ENCODE measurements around the gene CDK5. TPM values are rescaled to one million over a fixed set of nuclear protein-coding genes. Genes with fewer than 3 reads are reported as not detected.

Gene CDK5
- polyA plus RNA-seq, 1 donor, result 12.8 TPM

DNA sequence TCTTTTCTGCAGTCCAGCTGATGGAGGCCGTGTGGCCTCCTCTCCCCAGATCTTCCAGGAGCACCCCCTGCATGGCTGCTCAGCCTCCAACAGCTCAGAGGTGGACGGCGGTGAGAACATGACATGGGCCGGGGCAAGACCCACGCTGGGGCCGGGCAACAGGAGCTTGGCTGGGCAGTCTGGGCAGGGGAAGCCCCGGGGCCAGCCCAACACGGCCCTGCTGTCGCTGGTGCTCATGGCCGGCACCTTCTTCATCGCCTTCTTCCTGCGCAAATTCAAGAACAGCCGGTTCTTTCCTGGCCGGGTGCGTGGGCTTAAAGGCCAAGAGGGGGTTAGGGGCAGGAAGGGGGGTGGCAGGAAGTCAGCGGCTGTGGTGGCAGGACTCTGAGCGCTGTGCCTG, 16.3 kb upstream of the CDK5 start:
- H3K9me3 ChIP-seq (ENCODE audit: control insufficient read depth, low read depth, low read length), result no peaks in the 10 kb centered on the region
- no CpG with 5 or more reads among the region's 17 CpGs for WGBS (ENCODE audit: insufficient coverage, low lambda C conversion rate)
- peaks cover 81% of the 10 kb centered on the region for H3K36me3 ChIP-seq (ENCODE audit: control insufficient read depth, insufficient read depth, low read length)

DNA sequence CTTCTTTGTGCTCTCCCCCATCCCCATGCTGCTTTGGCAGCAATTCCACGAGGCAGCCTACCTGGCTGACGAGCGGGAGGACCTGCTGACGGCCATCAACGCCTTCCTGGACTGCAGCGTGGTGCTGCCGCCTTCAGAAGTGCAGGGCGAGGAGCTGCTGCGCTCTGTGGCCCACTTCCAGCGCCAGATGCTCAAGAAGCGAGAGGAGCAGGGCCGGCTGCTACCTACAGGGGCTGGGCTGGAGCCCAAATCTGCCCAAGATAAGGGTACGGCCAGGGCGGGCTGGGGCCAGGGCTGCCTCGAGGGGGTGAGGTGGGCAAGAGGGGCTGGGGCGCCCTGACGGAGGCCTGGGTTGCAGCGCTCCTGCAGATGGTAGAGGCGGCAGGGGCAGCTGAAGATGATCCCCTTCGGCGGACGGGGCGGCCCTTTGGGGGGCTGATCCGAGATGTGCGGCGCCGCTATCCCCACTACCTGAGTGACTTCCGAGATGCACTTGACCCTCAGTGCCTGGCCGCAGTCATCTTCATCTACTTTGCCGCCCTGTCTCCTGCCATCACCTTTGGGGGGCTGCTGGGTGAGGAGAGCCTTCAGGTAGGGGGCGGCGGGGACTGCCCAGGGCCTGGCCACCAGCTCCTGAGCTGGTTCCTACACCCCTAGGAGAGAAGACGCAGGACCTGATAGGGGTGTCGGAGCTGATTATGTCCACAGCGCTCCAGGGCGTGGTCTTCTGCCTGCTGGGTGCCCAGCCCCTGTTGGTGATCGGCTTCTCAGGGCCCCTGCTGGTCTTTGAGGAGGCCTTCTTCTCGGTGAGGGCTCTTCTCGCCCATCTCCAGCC, 13.6 kb upstream of the CDK5 start:
- H3K9me3 ChIP-seq (ENCODE audit: control insufficient read depth, low read depth, low read length), result no peaks in the 10 kb centered on the region
- no CpG with 5 or more reads among the region's 39 CpGs for WGBS (ENCODE audit: insufficient coverage, low lambda C conversion rate)
- H3K27ac ChIP-seq (ENCODE audit: low read length), result no peak overlapping the region
- no peaks in the 10 kb centered on the region for H3K4me1 ChIP-seq (ENCODE audit: control insufficient read depth, insufficient read depth, low read length)
- no peaks in the 10 kb centered on the region for H3K27me3 ChIP-seq (ENCODE audit: control insufficient read depth, insufficient read depth, low read length)
- H3K36me3 ChIP-seq (ENCODE audit: control insufficient read depth, insufficient read depth, low read length), result peaks cover 93% of the 10 kb centered on the region
- DNase-seq, result no peak
- no peak overlapping the region for H3K4me3 ChIP-seq (ENCODE audit: low read length)

More for the DNA sequence above, 16.3 kb upstream of the CDK5 start:
- H3K27ac ChIP-seq (ENCODE audit: low read length), result no peak overlapping the region
- H3K4me3 ChIP-seq (ENCODE audit: low read length), result no peak overlapping the region
- peaks cover 25% of the 10 kb centered on the region for H3K4me1 ChIP-seq (ENCODE audit: control insufficient read depth, insufficient read depth, low read length)
- H3K27me3 ChIP-seq (ENCODE audit: control insufficient read depth, insufficient read depth, low read length), result no peaks in the 10 kb centered on the region
- no peak for DNase-seq

DNA sequence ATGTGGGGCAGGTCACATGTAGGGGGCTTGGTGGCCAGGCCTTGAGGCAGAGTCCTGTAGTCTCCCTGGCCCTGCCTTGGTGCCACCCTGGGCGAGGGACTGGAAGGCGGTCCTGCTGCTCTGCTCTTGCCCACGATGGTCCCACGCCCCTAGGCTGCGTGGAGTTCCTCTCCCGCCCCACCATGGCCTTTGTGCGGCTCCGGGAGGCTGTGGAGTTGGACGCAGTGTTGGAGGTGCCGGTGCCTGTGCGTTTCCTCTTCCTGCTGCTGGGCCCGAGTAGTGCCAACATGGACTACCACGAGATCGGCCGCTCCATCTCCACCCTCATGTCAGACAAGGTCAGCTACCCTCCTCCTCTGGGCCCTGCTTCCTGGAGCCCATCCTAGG, 12.9 kb upstream of the CDK5 start:
- no CpG with 5 or more reads among the region's 15 CpGs for WGBS (ENCODE audit: insufficient coverage, low lambda C conversion rate)
- DNase-seq, result no peak
- Histone ChIP-seq H3K4me1 (ENCODE audit: control insufficient read depth, insufficient read depth, low read length) (no peaks in the 10 kb centered on the region), H3K36me3 (ENCODE audit: control insufficient read depth, insufficient read depth, low read length) (peaks cover 93% of the 10 kb centered on the region), H3K4me3 (ENCODE audit: low read length) (no peak overlapping the region), H3K27me3 (ENCODE audit: control insufficient read depth, insufficient read depth, low read length) (no peaks in the 10 kb centered on the region), H3K9me3 (ENCODE audit: control insufficient read depth, low read depth, low read length) (no peaks in the 10 kb centered on the region), H3K27ac (ENCODE audit: low read length) (no peak overlapping the region)

DNA sequence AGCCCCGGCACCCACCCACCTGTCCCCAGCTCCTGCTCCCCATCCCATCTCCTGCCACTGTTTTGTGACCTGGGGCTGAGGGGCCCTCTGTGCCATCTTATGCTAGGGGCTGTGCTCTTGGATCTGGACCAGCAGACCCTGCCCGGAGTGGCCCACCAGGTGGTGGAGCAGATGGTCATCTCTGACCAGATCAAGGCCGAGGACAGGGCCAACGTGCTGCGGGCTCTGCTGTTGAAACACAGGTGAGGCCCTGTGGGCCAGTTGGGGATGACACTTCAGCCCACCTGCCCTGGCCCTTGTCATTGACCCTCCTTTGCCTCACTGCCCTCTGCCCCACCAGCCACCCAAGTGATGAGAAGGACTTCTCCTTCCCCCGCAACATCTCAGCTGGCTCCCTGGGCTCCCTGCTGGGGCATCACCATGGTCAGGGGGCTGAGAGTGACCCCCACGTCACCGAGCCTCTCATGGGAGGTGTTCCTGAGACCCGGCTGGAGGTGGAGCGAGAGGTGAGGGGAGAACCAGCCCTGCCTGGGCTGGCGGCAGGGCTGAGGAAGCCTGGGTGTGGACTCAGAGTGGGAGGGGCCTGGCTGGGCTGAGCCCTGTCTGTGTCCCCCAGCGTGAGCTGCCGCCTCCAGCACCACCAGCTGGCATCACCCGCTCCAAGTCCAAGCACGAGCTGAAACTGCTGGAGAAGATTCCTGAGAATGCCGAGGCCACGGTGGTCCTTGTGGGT, 12.3 kb upstream of the CDK5 start:
- H3K27ac ChIP-seq (ENCODE audit: low read length), result no peak overlapping the region
- no peak overlapping the region for H3K4me3 ChIP-seq (ENCODE audit: low read length)
- no peak for DNase-seq
- peaks cover 93% of the 10 kb centered on the region for H3K36me3 ChIP-seq (ENCODE audit: control insufficient read depth, insufficient read depth, low read length)
- no peaks in the 10 kb centered on the region for H3K9me3 ChIP-seq (ENCODE audit: control insufficient read depth, low read depth, low read length)
- no peaks in the 10 kb centered on the region for H3K27me3 ChIP-seq (ENCODE audit: control insufficient read depth, insufficient read depth, low read length)
- WGBS (ENCODE audit: insufficient coverage, low lambda C conversion rate), result no CpG with 5 or more reads among the region's 17 CpGs
- H3K4me1 ChIP-seq (ENCODE audit: control insufficient read depth, insufficient read depth, low read length), result no peaks in the 10 kb centered on the region

DNA sequence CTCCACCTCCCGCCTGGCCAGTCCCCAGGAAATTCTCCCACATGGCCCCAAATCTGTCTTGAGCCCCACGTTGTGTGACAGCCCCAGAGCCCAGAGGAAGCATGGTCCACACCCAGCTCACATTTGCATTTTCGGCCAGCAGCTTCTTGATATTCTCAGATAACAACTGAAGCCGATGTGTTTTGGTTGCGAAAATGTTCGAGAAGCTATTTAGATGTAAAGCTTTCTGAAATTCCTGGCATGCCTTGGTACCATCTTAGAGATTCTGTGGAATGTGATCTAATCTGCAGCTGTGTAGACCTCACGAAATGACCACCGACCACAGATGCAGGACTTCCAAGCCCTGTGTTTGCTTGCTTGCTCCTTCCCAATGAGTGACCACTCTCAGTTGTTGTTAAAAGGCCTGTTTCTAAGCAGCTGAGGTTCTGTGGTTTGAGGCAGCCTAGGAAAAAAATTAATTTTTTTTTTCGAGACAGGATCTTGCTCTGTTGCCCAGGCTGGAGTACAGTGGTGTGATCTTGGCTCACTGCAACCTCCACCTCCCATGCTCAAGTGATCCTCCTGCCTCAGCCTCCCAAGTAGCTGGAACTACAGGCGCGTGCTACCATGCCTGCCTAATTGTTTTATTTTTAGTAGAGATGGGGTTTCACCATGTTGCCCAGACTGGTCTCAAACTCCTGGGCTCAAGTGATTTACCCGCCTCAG, 10.5 kb upstream of the CDK5 start:
- no peak for DNase-seq
- H3K4me3 ChIP-seq (ENCODE audit: low read length), result no peak overlapping the region
- WGBS (ENCODE audit: insufficient coverage, low lambda C conversion rate), result 50% methylated on average over 2 of the region's 12 CpGs

DNA sequence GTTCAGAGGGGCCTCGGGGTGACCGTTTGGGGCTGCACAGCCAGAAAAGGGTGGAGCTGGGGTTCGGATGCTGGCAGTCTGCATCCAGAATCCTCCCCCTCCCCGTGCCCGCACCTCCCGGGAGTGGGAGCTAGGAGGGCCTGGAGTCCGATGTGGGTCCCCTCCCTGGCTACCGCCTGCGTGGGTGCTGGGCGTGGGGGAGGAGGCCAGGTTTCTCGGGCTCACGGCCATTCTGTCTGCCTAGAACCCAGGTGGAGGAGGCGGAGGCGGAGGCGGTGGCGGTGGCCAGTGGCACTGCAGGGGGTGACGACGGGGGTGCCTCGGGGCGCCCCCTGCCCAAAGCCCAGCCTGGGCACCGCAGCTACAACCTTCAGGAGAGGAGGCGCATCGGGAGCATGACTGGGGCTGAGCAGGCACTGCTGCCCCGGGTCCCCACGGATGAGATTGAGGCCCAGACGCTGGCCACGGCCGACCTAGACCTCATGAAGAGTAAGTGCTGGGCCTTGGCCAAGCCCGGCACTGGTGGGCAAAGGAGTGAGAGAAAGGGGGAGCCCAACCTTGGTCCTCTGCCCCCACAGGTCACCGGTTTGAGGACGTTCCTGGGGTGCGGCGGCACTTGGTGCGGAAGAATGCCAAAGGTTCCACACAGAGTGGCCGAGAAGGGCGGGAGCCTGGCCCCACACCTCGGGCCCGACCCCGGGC, 8.7 kb upstream of the CDK5 start:
- DNase-seq, result no peak
- no peak overlapping the region for H3K27ac ChIP-seq (ENCODE audit: low read length)
- WGBS (ENCODE audit: insufficient coverage, low lambda C conversion rate), result no CpG with 5 or more reads among the region's 39 CpGs
- peaks cover 17% of the 10 kb centered on the region for H3K4me1 ChIP-seq (ENCODE audit: control insufficient read depth, insufficient read depth, low read length)
- peaks cover 71% of the 10 kb centered on the region for H3K36me3 ChIP-seq (ENCODE audit: control insufficient read depth, insufficient read depth, low read length)
- no peak overlapping the region for H3K4me3 ChIP-seq (ENCODE audit: low read length)
- H3K9me3 ChIP-seq (ENCODE audit: control insufficient read depth, low read depth, low read length), result no peaks in the 10 kb centered on the region
- no peaks in the 10 kb centered on the region for H3K27me3 ChIP-seq (ENCODE audit: control insufficient read depth, insufficient read depth, low read length)

More for the DNA sequence above, 10.5 kb upstream of the CDK5 start:
- H3K9me3 ChIP-seq (ENCODE audit: control insufficient read depth, low read depth, low read length), result no peaks in the 10 kb centered on the region
- H3K36me3 ChIP-seq (ENCODE audit: control insufficient read depth, insufficient read depth, low read length), result peaks cover 86% of the 10 kb centered on the region
- no peak overlapping the region for H3K27ac ChIP-seq (ENCODE audit: low read length)
- peaks cover 9% of the 10 kb centered on the region for H3K4me1 ChIP-seq (ENCODE audit: control insufficient read depth, insufficient read depth, low read length)
- no peaks in the 10 kb centered on the region for H3K27me3 ChIP-seq (ENCODE audit: control insufficient read depth, insufficient read depth, low read length)

DNA sequence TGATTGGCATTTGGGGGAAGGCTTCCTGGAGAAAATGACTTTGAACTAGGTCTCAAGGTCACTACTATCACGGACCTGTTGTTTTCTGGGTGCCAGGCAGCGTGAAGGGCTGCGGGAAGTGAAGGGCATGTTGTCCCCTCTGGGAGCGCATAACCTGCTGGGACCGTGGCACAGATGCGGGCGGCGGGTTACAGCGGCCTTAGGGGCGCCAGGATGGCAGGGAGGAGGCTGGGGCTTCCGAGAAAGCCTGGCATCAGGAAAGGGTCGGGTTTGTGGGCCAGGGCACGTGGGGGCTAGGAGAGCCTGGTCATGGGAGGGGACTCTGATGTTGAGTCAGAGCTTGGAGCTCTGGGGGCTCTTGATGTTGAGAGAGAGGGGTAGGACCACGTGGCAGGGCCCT, 7.8 kb upstream of the CDK5 start:
- no peak overlapping the region for H3K4me3 ChIP-seq (ENCODE audit: low read length)
- peaks cover 62% of the 10 kb centered on the region for H3K36me3 ChIP-seq (ENCODE audit: control insufficient read depth, insufficient read depth, low read length)
- no peaks in the 10 kb centered on the region for H3K9me3 ChIP-seq (ENCODE audit: control insufficient read depth, low read depth, low read length)
- no CpG with 5 or more reads among the region's 14 CpGs for WGBS (ENCODE audit: insufficient coverage, low lambda C conversion rate)
- H3K27me3 ChIP-seq (ENCODE audit: control insufficient read depth, insufficient read depth, low read length), result no peaks in the 10 kb centered on the region
- DNase-seq, result no peak
- H3K4me1 ChIP-seq (ENCODE audit: control insufficient read depth, insufficient read depth, low read length), result peaks cover 27% of the 10 kb centered on the region
- no peak overlapping the region for H3K27ac ChIP-seq (ENCODE audit: low read length)

DNA sequence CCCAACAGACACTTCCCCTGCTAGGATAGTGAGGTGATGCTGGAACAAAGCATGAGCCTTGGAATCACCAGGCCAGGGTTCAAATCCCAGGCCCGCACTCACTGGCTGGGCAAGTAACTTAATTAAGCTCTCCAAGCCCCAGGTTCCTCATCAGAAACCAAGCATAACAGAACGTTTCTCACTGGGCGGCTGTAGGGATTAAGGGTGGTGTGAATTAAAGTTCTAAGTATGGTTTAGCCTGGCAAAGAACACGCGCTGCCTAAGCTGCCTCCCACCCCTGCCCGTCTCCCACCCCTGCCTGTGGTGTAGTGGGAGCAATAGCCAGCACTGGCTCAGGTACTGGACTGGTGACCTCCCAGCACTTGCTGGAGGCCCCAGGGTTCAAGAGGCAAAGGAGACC, 7.3 kb upstream of the CDK5 start:
- H3K4me1 ChIP-seq (ENCODE audit: control insufficient read depth, insufficient read depth, low read length), result peaks cover 30% of the 10 kb centered on the region

DNA sequence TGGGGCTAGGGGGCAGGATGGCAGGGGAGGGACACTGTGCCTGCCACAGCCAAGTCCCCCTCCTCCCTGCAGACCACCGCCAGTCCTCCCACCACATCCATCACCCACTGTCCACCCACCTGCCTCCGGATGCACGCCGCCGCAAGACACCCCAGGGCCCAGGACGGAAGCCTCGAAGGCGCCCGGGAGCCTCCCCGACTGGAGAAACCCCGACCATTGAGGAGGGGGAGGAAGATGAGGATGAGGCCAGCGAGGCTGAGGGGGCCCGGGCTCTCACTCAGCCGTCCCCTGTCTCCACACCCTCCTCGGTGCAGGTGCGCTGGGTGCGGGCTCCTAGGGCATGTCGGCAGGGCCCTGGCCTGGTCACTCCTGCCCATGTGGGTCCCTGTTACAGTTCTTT, 6.8 kb upstream of the CDK5 start:
- no peak for DNase-seq
- Histone ChIP-seq H3K36me3 (ENCODE audit: control insufficient read depth, insufficient read depth, low read length) (peaks cover 51% of the 10 kb centered on the region), H3K4me3 (ENCODE audit: low read length) (no peak overlapping the region), H3K9me3 (ENCODE audit: control insufficient read depth, low read depth, low read length) (no peaks in the 10 kb centered on the region), H3K4me1 (ENCODE audit: control insufficient read depth, insufficient read depth, low read length) (peaks cover 30% of the 10 kb centered on the region), H3K27ac (ENCODE audit: low read length) (no peak overlapping the region), H3K27me3 (ENCODE audit: control insufficient read depth, insufficient read depth, low read length) (no peaks in the 10 kb centered on the region)
- no CpG with 5 or more reads among the region's 18 CpGs for WGBS (ENCODE audit: insufficient coverage, low lambda C conversion rate)

More for the DNA sequence above, 7.3 kb upstream of the CDK5 start:
- no CpG with 5 or more reads among the region's 6 CpGs for WGBS (ENCODE audit: insufficient coverage, low lambda C conversion rate)
- no peaks in the 10 kb centered on the region for H3K9me3 ChIP-seq (ENCODE audit: control insufficient read depth, low read depth, low read length)
- H3K27ac ChIP-seq (ENCODE audit: low read length), result no peak overlapping the region
- DNase-seq, result no peak
- H3K27me3 ChIP-seq (ENCODE audit: control insufficient read depth, insufficient read depth, low read length), result no peaks in the 10 kb centered on the region
- H3K4me3 ChIP-seq (ENCODE audit: low read length), result no peak overlapping the region
- H3K36me3 ChIP-seq (ENCODE audit: control insufficient read depth, insufficient read depth, low read length), result peaks cover 56% of the 10 kb centered on the region

DNA sequence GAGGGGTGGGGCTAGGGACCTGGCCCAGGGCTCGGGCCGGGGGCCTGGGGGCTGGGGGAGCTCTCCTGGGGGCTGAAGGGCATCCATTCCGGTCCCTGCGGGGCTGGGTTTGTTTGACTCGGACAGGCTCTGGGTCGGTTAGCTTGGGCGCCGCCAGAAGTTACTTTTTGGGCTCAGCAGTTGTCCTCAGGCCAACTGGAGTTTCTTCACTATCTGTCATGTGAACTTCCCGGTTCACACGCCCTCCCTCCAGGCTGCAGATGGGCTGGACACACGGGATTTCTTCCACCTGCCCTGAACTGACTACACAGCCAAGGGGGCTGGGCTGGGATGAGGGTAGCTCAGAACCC, 5.5 kb upstream of the CDK5 start:
- Histone ChIP-seq H3K4me1 (ENCODE audit: control insufficient read depth, insufficient read depth, low read length) (peaks cover 40% of the 10 kb centered on the region), H3K36me3 (ENCODE audit: control insufficient read depth, insufficient read depth, low read length) (peaks cover 41% of the 10 kb centered on the region), H3K27ac (ENCODE audit: low read length) (peak overlapping the region; percentile 79), H3K4me3 (ENCODE audit: low read length) (peak overlapping the region; percentile 78), H3K27me3 (ENCODE audit: control insufficient read depth, insufficient read depth, low read length) (no peaks in the 10 kb centered on the region), H3K9me3 (ENCODE audit: control insufficient read depth, low read depth, low read length) (no peaks in the 10 kb centered on the region)
- DNase-seq, result peak in 1 of 2 donors; percentile 64
- no CpG with 5 or more reads among the region's 11 CpGs for WGBS (ENCODE audit: insufficient coverage, low lambda C conversion rate)

Data from large intestine (tissue), 3 donors.